Inferior parietal cortex (tissue), 1 donor: ENCODE data around the gene SPI1.
"Not testable (repeated sequence)": the region's sequence is repeated elsewhere in the genome, so short reads cannot be mapped to it uniquely, and the experiment has no call there.

Source experiments
- DNase-seq: peaks from one replicate; pipeline ENCODE4 v3.0.0-alpha.2; 2016; ENCODE audit errors: extremely low spot score

Gene SPI1

GRCh38 chr11:47340010-47340409 lies 38.3 kb downstream of the SPI1 start:
- DNase-seq: no peak

GRCh38 chr11:47338396-47339241 lies 39.7 kb downstream of the SPI1 start:
- DNase-seq: no peak

GRCh38 chr11:47337229-47337924 lies 41.0 kb downstream of the SPI1 start:
- DNase-seq: no peak

GRCh38 chr11:47336595-47336994 lies 41.8 kb downstream of the SPI1 start:
- no peak for DNase-seq

GRCh38 chr11:47335733-47336132 lies 42.6 kb downstream of the SPI1 start:
- no peak for DNase-seq

- not testable (repeated sequence) for DNase-seq
These were observed 43.5 kb downstream of the SPI1 start for GRCh38 chr11:47334699-47335411.

GRCh38 chr11:47333886-47334443 lies 44.4 kb downstream of the SPI1 start:
- no peak for DNase-seq

- DNase-seq: no peak
These were observed 44.9 kb downstream of the SPI1 start for GRCh38 chr11:47333526-47333845.

GRCh38 chr11:47332791-47333525 lies 45.4 kb downstream of the SPI1 start:
- DNase-seq: no peak

- DNase-seq: no peak
These were observed 46.0 kb downstream of the SPI1 start for GRCh38 chr11:47332303-47332711.

- no peak for DNase-seq
These were observed 46.7 kb downstream of the SPI1 start for GRCh38 chr11:47331454-47332302.

GRCh38 chr11:47329987-47330931 lies 48.1 kb downstream of the SPI1 start:
- DNase-seq: no peak

- DNase-seq: no peak
These were observed 48.8 kb downstream of the SPI1 start for GRCh38 chr11:47329431-47329986.

GRCh38 chr11:47328449-47329390 lies 49.6 kb downstream of the SPI1 start:
- DNase-seq: no peak

- DNase-seq: no peak
These were observed 50.4 kb downstream of the SPI1 start for GRCh38 chr11:47327949-47328348.

- no peak for DNase-seq
These were observed 51.3 kb downstream of the SPI1 start for GRCh38 chr11:47327025-47327424.

GRCh38 chr11:47326198-47326597 lies 52.1 kb downstream of the SPI1 start:
- DNase-seq: no peak
